Activated T-cell treated with anti-CD3 and anti-CD28 coated beads, Interleukin-2, amount 50 U/mL, for 4 hours (primary cell): ENCODE results near the gene ZRANB2. TPM values are rescaled to one million over a fixed set of nuclear protein-coding genes. Genes with fewer than 3 reads are reported as not detected.

Source experiments
- ATAC-seq, 2 donors: fragments of 200-7000 bp; cut with Tn5 transposase; one replicate each; pipeline ENCODE4 v1.10.0; 2021
- DNase-seq: peaks from one replicate; pipeline ENCODE4 v3.0.0-alpha.2; 2020
- H3K27me3 Mint-ChIP-seq: one replicate; pipeline ENCODE4 v1.8.0; 2021; ENCODE audit warnings: low read depth, mixed read lengths
- H3K36me3 Mint-ChIP-seq: one replicate; pipeline ENCODE4 v1.8.0; 2022; ENCODE audit warnings: mixed read lengths; ENCODE audit not compliant: insufficient read depth
- H3K4me1 Mint-ChIP-seq: one replicate; pipeline ENCODE4 v1.8.0; 2021; ENCODE audit warnings: low read depth, mixed read lengths
- H3K4me3 Mint-ChIP-seq: one replicate; pipeline ENCODE4 v1.8.0; 2021; ENCODE audit warnings: mild to moderate bottlenecking, moderate library complexity, mixed read lengths
- H3K9me3 Mint-ChIP-seq: one replicate; pipeline ENCODE4 v1.8.0; 2021; ENCODE audit warnings: mixed read lengths
- total RNA-seq, 3 donors: library from RNA; stranded (reverse); gene quantifications; one replicate each; pipeline ENCODE4 v1.2.1, GENCODE V29; 2021

Gene ZRANB2
- total RNA-seq, result 100 to 1,000 TPM in 1 of 3 donors, 10 to 100 TPM in 2; 95.0 to 106 (median 98.8) TPM

DNA sequence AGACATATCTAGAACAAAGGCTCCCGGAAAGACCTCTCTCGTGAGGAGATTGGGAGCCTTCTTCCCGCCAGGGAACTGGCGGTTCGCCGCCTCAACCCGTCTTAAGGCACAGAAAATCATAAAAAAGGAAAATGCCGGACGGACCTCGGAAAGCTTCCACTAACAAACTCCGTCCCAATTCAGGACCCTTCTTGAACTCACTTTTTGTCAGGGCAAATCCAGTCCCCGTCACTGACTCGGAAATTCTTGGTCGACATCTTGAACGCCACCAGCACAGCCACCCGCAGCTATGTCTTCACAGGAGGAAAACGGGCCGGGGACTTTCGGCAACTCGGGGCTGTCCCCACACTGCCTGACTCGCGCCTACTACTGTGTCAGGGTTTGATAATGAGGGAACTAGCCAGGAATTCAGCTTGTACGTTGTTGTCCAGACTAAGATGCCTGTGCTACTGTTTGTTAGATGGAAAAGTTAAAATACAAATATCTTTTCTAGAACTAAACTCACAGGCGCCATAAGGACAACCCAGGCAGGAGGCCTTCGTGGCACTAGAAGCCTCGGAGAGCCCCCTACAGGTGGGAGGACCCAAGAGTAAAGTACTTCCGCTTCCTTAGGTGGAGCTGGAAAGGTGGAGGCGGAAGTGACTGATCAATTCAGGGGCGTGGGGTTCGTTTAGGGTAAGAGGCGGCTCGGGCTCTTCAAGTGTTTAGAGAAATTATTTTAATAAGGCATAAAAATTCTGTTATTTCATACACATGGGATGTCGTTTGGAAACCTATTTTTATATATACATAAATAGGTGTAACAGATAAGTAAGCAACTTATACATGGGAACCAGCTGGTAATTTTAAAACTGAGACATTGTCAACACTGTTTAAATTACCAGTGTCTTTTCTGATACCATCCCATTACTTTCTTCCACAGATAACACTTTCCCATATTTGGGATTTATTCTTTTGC, at the start of gene ZRANB2:
Gene ZRANB2, minus strand, starts transcription at position 297 of the 958 bp plus-strand sequence. Its CDS starts 40 bp downstream, at position 257.
- peak within 1 kb of the TSS; percentile 99 for H3K4me3 Mint-ChIP-seq
- H3K9me3 Mint-ChIP-seq, result peaks cover 4% of the 10 kb centered on the region
- peaks cover 21% of the 10 kb centered on the region for H3K4me1 Mint-ChIP-seq
- ATAC-seq (peak; percentile 97), DNase-seq (peak; percentile 85)
- peaks cover 22% of the 10 kb centered on the region for H3K36me3 Mint-ChIP-seq
- peaks cover 17% of the 10 kb centered on the region for H3K27me3 Mint-ChIP-seq

- DNase-seq, result no peak
- H3K4me3 Mint-ChIP-seq, result no peak overlapping the region
- no peaks in the 10 kb centered on the region for H3K27me3 Mint-ChIP-seq
- peaks cover 53% of the 10 kb centered on the region for H3K9me3 Mint-ChIP-seq
- H3K36me3 Mint-ChIP-seq, result no peaks in the 10 kb centered on the region
- no peak for ATAC-seq
- no peaks in the 10 kb centered on the region for H3K4me1 Mint-ChIP-seq
These were observed 47.2 kb upstream of the ZRANB2 start for GRCh38 chr1:71128060-71128459.

DNA sequence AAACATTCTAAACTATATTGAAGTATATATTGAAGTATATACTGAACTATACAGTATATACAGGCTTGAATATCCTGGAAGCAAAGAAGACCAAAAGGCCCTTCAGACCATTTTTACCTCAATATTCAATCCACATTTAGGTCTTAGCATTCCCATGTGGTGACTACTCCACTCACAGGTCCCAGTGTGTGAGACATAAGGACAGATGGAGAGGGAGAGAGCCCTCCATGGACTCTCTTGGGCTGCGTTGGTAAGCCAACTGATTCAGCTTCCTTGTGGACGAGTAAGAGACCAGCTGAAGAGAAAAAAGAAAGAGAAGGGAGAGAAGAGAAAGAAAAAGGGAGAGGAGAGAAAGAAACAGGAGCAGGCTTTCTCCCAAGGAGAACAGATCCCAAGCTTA, 37.3 kb upstream of the ZRANB2 start:
- no peak for ATAC-seq
- Mint-ChIP-seq H3K36me3 (no peaks in the 10 kb centered on the region), H3K9me3 (peaks cover 8% of the 10 kb centered on the region), H3K4me3 (no peak overlapping the region), H3K4me1 (no peaks in the 10 kb centered on the region), H3K27me3 (no peaks in the 10 kb centered on the region)
- no peak for DNase-seq

DNA sequence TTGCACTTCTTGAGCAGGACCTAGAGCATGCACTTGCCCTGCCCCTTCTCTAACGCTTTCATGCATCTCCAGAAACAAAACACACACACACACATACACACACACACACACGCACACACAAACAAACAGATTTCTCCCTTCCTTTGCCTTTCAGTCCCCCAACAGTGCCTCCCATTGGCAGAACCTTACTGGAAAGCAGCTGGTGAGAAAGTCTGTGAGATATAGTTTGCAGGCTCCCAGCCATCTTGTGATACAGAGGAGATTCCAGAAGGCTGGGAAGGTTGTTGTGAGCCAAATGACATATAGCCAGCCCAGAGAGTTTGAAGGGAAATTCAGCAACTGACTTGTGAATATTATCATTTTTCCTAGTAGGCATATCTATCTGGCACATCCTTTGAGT, 35.9 kb upstream of the ZRANB2 start:
- Mint-ChIP-seq H3K9me3 (peaks cover 4% of the 10 kb centered on the region), H3K27me3 (no peaks in the 10 kb centered on the region), H3K4me1 (no peaks in the 10 kb centered on the region), H3K36me3 (no peaks in the 10 kb centered on the region), H3K4me3 (no peak overlapping the region)
- DNase-seq (no peak), ATAC-seq (no peak)

DNA sequence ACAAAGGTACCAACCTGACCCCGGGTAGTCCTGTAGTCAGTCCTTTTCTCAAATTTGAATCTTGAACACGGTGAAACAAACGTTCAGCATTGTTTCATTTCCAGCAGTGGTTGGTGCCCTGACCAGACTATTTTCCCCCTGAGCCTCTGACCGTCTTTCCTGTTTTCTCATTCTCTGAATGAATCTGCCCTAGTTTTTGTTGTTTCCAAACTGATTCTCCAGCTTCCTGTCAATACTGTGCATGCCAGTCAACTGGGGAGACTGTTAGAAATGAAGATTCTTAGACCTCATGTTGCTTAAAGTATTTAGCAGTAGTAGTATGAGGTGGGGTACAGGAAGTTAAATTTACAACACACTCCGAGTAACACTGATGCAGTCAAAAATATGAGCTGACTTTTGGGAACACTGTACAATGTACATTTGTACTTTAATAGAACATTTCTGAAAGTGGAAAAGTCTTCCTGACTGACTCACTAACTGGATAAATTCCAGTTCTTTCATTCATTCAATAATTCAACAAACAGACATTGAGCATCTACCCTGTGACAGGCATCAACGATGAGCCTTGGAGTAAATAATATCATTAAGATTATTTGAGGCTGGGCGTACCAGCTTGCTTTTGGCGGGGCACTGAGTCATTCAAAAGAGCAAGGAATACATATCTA, 26.0 kb upstream of the ZRANB2 start:
- Mint-ChIP-seq H3K4me3 (no peak overlapping the region), H3K4me1 (no peaks in the 10 kb centered on the region), H3K36me3 (no peaks in the 10 kb centered on the region), H3K9me3 (no peaks in the 10 kb centered on the region), H3K27me3 (no peaks in the 10 kb centered on the region)
- DNase-seq, result no peak
- ATAC-seq, result no peak

DNA sequence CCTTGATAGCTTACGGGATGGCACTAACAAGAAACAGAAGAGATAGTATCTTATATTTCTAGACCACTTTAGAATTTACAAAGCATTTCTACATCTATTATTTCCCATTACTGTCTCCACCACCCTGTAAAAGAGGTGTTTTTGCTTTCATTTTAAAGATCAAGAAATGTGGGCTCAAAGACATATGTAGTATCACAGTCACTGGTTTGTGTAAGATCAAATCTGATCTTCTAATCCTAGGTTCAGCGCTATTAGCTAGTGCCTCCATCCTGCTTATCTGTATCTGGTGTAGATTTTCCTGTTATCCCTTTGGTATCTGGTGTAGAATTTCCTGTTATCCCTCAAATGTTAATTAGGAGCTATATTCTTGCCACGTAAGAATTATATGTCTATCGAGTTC, 23.6 kb upstream of the ZRANB2 start:
- Mint-ChIP-seq H3K4me1 (no peaks in the 10 kb centered on the region), H3K36me3 (no peaks in the 10 kb centered on the region), H3K27me3 (no peaks in the 10 kb centered on the region), H3K4me3 (no peak overlapping the region), H3K9me3 (no peaks in the 10 kb centered on the region)
- ATAC-seq, result no peak
- no peak for DNase-seq

GRCh38 chr1:71101839-71102376, 21.1 kb upstream of the ZRANB2 start:
- Mint-ChIP-seq H3K4me1 (no peaks in the 10 kb centered on the region), H3K27me3 (no peaks in the 10 kb centered on the region), H3K4me3 (no peak overlapping the region), H3K9me3 (no peaks in the 10 kb centered on the region), H3K36me3 (no peaks in the 10 kb centered on the region)
- no peak for DNase-seq
- ATAC-seq, result no peak

- DNase-seq, result no peak
- Mint-ChIP-seq H3K27me3 (no peaks in the 10 kb centered on the region), H3K4me3 (no peak overlapping the region), H3K4me1 (no peaks in the 10 kb centered on the region), H3K9me3 (no peaks in the 10 kb centered on the region), H3K36me3 (no peaks in the 10 kb centered on the region)
- ATAC-seq, result no peak
These were observed 16.6 kb upstream of the ZRANB2 start for GRCh38 chr1:71097428-71097827.

GRCh38 chr1:71094913-71095312, 14.1 kb upstream of the ZRANB2 start:
- DNase-seq, result no peak
- no peaks in the 10 kb centered on the region for H3K27me3 Mint-ChIP-seq
- H3K36me3 Mint-ChIP-seq, result no peaks in the 10 kb centered on the region
- ATAC-seq, result no peak
- H3K4me3 Mint-ChIP-seq, result no peak overlapping the region
- H3K4me1 Mint-ChIP-seq, result no peaks in the 10 kb centered on the region
- no peaks in the 10 kb centered on the region for H3K9me3 Mint-ChIP-seq

GRCh38 chr1:71093938-71094337, 13.1 kb upstream of the ZRANB2 start:
- H3K4me1 Mint-ChIP-seq, result no peaks in the 10 kb centered on the region
- no peaks in the 10 kb centered on the region for H3K36me3 Mint-ChIP-seq
- H3K27me3 Mint-ChIP-seq, result no peaks in the 10 kb centered on the region
- H3K4me3 Mint-ChIP-seq, result no peak overlapping the region
- no peak for DNase-seq
- H3K9me3 Mint-ChIP-seq, result no peaks in the 10 kb centered on the region
- no peak for ATAC-seq

DNA sequence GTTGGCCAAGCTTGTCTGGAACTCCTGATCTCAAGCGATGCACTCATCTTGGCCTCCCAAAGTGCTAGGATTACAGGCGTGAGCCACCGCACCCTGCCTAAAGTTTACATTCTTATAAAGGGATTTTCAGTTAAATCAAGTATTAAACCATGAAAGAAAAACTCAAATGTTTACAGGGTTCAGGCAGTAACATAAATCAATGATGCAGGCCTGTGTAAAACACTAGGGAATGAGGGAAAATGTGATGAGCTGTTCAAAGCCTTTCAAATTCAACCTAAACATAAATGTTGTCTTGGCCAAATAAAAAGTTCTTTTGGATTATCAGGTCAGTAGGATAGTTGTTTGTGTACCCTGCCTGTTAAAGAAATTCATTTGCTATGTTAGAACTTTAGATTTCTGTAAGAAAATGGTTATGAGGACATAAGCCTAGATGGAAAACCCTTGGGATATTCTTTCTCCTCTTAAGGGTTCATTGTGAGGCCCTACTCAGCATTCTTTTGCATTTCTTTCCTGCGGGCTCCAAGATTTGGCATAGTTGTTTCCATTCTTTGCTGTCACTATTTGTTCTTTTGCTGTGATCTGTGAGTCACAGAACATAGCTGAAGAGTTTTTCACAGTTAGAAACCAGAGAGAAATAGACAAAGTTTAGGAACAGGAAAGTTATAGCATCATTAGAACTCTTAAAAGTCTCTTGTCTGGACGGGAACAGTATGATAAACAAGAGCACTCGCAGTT, 8.9 kb upstream of the ZRANB2 start:
- DNase-seq (no peak), ATAC-seq (no peak)
- no peaks in the 10 kb centered on the region for H3K4me1 Mint-ChIP-seq
- peaks cover 13% of the 10 kb centered on the region for H3K27me3 Mint-ChIP-seq
- H3K4me3 Mint-ChIP-seq, result no peak overlapping the region
- no peaks in the 10 kb centered on the region for H3K36me3 Mint-ChIP-seq
- H3K9me3 Mint-ChIP-seq, result no peaks in the 10 kb centered on the region

GRCh38 chr1:71088645-71089287, 7.9 kb upstream of the ZRANB2 start:
- ATAC-seq, result no peak
- DNase-seq, result no peak
- H3K4me3 Mint-ChIP-seq, result no peak overlapping the region
- H3K9me3 Mint-ChIP-seq, result no peaks in the 10 kb centered on the region
- H3K4me1 Mint-ChIP-seq, result no peaks in the 10 kb centered on the region
- peaks cover 17% of the 10 kb centered on the region for H3K27me3 Mint-ChIP-seq
- H3K36me3 Mint-ChIP-seq, result no peaks in the 10 kb centered on the region

GRCh38 chr1:71087713-71088112, 6.9 kb upstream of the ZRANB2 start:
- peaks cover 21% of the 10 kb centered on the region for H3K27me3 Mint-ChIP-seq
- DNase-seq (no peak), ATAC-seq (no peak)
- no peaks in the 10 kb centered on the region for H3K36me3 Mint-ChIP-seq
- H3K4me1 Mint-ChIP-seq, result no peaks in the 10 kb centered on the region
- no peak overlapping the region for H3K4me3 Mint-ChIP-seq
- no peaks in the 10 kb centered on the region for H3K9me3 Mint-ChIP-seq

- Mint-ChIP-seq H3K36me3 (no peaks in the 10 kb centered on the region), H3K4me3 (no peak overlapping the region), H3K9me3 (peaks cover under 1% of the 10 kb centered on the region), H3K4me1 (peaks cover under 1% of the 10 kb centered on the region), H3K27me3 (peaks cover 21% of the 10 kb centered on the region)
- ATAC-seq (no peak), DNase-seq (no peak)
These were observed 6.2 kb upstream of the ZRANB2 start for GRCh38 chr1:71087060-71087459.
